HG03378 (cell line): Measurements from ENCODE around the gene PCDHA1.

Experiments
- ATAC-seq: cut with Tn5 transposase; IDR thresholded peaks from one replicate; pipeline ENCODE4 v1.9.1; 2021; ENCODE audit warnings: mild to moderate bottlenecking, moderate library complexity; ENCODE audit not compliant: unreplicated experiment

The PCDHA1 gene

GRCh38 chr5:141040093-141040770 lies 254.3 kb downstream of the PCDHA1 start:
- ATAC-seq, result no peak

- peak; percentile 58 for ATAC-seq
Observed at GRCh38 chr5:141040771-141041426, 255.0 kb downstream of the PCDHA1 start.

- ATAC-seq, result no peak
Observed at GRCh38 chr5:141041427-141041785, 255.5 kb downstream of the PCDHA1 start.

GRCh38 chr5:141042555-141042954 lies 256.6 kb downstream of the PCDHA1 start:
- ATAC-seq, result no peak

GRCh38 chr5:141050622-141051520 lies 264.9 kb downstream of the PCDHA1 start, which contains the start of gene PCDHB1:
PCDHB1 (plus strand) TSS chr5:141051374; CDS start chr5:141051471, 97 bp downstream.
- no peak for ATAC-seq

- no peak for ATAC-seq
Observed at GRCh38 chr5:141051521-141051866, 265.6 kb downstream of the PCDHA1 start.
